Mammary epithelial cell (primary cell): Measurements from ENCODE around the gene MRPL16.

Experiments
- EZH2 ChIP-seq: IDR thresholded peaks from 2 replicates; pipeline ENCODE4 v1.6.1; 2012; ENCODE audit warnings: low read length, inconsistent platforms, borderline replicate concordance
- TF ChIP-seq, protein P1 (sequence below), 2 donors: IDR thresholded peaks in 1 of 2; conservative IDR thresholded peaks in 1 of 2; 2 replicates each; pipeline ENCODE4 v1.5.1; 2011 to 2012; ENCODE audit warnings: inconsistent platforms in 2 of 2, low read length in 2 of 2, mild to moderate bottlenecking in 2 of 2, control low read depth in 1 of 2, low read depth in 1 of 2; ENCODE audit not compliant: insufficient read depth in 1 of 2; ENCODE audit errors: extremely low read depth in 1 of 2

GRCh38 chr11:59847626-59848025, 37.0 kb upstream of the MRPL16 start:
- TF ChIP-seq, protein P1, sequence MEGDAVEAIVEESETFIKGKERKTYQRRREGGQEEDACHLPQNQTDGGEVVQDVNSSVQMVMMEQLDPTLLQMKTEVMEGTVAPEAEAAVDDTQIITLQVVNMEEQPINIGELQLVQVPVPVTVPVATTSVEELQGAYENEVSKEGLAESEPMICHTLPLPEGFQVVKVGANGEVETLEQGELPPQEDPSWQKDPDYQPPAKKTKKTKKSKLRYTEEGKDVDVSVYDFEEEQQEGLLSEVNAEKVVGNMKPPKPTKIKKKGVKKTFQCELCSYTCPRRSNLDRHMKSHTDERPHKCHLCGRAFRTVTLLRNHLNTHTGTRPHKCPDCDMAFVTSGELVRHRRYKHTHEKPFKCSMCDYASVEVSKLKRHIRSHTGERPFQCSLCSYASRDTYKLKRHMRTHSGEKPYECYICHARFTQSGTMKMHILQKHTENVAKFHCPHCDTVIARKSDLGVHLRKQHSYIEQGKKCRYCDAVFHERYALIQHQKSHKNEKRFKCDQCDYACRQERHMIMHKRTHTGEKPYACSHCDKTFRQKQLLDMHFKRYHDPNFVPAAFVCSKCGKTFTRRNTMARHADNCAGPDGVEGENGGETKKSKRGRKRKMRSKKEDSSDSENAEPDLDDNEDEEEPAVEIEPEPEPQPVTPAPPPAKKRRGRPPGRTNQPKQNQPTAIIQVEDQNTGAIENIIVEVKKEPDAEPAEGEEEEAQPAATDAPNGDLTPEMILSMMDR (conservative IDR thresholded peaks at IDR 0.05 in 1 of 2, IDR thresholded peaks at IDR 0.05 in 1 of 2; ENCODE audit: extremely low read depth in 1 of 2, insufficient read depth in 1 of 2, low read depth in 1 of 2, low read length in 2 of 2), result no peak
- no peak for TF ChIP-seq EZH2
